Heart left ventricle (tissue), 13 donors: ENCODE results near the gene CCDC169.

Experiments used
- POLR2A ChIP-seq, 2 donors: fragments of 450-650 bp; IDR thresholded peaks; one replicate each; pipeline ENCODE4 v1.6.1; 2017; ENCODE audit warnings: antibody characterized with exemption in 2 of 2, mild to moderate bottlenecking in 2 of 2, moderate library complexity in 2 of 2
- TF ChIP-seq, protein P1 (sequence below), 12 donors: fragments of 200-600 bp; sonication (generic) in 4 of 12; IDR thresholded peaks; one replicate each; pipeline versions ENCODE4 v1.5.0 to v1.8.0; 2018 to 2022; ENCODE audit warnings: antibody characterized with exemption in 12 of 12, mild to moderate bottlenecking in 5 of 12
- donor health status: ischemic (EF 13 %, LVEDD 7.1; RV severe dilation, severe dysfunction).
- donor health status: DM: no; HTN: yes; CAD: no.
- donor health status: DM: no; HTN: no; CAD: no.
- donor health status: ischemic (EF 25% LVEDD 6.9; RV normal size, moderate dysfunction).
- donor health status: ischemic (EF 25% LVEDD 5.7; RV mildly dilated, moderate dysfunction).
- donor health status: ischemic (EF 35%, LVEDD 5.7; RV mildly dilated, moderate dysfunction).
- donor health status: nonischemic (EF 11% LVEDD 7.7; RV severe dilation, severe dysfunction).
- donor health status: DM: yes; HTN: yes; CAD: no.
- donor health status: PGD.
- donor health status: ischemic (EF 29% LVEDD 5.4; RV normal size, mild dysfunction).
- donor health status: nonischemic (EF 23%, LVEDD 6.1; RV moderate dilation, normal function).

- TF ChIP-seq, protein P1, sequence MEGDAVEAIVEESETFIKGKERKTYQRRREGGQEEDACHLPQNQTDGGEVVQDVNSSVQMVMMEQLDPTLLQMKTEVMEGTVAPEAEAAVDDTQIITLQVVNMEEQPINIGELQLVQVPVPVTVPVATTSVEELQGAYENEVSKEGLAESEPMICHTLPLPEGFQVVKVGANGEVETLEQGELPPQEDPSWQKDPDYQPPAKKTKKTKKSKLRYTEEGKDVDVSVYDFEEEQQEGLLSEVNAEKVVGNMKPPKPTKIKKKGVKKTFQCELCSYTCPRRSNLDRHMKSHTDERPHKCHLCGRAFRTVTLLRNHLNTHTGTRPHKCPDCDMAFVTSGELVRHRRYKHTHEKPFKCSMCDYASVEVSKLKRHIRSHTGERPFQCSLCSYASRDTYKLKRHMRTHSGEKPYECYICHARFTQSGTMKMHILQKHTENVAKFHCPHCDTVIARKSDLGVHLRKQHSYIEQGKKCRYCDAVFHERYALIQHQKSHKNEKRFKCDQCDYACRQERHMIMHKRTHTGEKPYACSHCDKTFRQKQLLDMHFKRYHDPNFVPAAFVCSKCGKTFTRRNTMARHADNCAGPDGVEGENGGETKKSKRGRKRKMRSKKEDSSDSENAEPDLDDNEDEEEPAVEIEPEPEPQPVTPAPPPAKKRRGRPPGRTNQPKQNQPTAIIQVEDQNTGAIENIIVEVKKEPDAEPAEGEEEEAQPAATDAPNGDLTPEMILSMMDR (IDR thresholded peaks at IDR 0.05), result no peak
- TF ChIP-seq POLR2A (IDR thresholded peaks at IDR 0.05), result no peak
These were observed 12.9 kb upstream of the CCDC169 start for GRCh38 chr13:36310417-36311108.
